ENCODE measurements around the gene RPL36AL. TPM values are rescaled to one million over a fixed set of nuclear protein-coding genes. Genes with fewer than 3 reads are reported as not detected.
"Not testable (repeated sequence)": the region's sequence is repeated elsewhere in the genome, so short reads cannot be mapped to it uniquely, and the experiment has no call there.

RPL36AL gene
- polyA plus RNA-seq, 1 of the 3 experiments (the other 2 are of a cell fraction), result 337 TPM

DNA sequence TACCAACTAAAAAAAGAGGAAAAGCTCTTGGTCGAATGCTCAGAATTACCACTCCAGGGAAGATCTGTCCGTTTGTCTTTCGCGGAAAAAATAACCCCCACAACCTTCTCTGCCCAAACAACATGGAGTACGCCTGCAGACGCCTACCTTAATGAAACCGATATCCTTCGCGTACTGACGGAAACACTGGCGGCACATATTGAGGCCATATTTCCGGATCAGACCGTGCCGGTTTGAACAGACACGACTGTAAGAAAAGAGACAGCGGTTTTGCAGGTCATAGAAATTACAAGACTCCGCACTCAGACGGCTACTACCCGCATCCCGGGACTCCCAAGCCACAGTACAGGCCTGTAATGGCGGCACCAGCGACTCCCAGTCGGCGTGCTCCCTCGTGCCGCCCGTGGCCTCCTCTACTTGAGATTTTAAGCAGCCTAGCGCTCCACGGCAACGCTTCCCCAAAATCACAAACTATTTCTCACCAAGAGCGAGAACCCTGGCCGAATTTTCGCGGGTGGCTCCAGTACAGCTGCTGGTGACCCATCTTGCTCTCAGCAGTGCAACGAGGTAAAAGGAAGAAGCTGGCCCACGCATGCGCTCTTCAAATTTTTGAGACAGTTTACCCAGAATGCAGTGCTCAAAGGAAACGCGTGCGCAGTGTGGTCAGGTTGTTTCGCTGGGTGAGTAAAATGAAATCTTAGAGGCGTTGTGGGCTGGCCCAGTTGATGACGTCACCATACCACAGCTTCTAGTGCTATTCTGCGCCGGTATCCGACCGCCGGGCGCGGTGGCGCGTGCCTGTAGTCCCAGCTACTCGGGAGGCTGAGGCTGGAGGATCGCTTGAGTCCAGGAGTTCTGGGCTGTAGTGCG is 34.4 kb downstream of the RPL36AL start, which contains the start of gene RPS29 (continued):
- no peak for TF ChIP-seq REST (IDR thresholded peaks at IDR 0.05; ENCODE audit: low read depth, low read length)

DNA sequence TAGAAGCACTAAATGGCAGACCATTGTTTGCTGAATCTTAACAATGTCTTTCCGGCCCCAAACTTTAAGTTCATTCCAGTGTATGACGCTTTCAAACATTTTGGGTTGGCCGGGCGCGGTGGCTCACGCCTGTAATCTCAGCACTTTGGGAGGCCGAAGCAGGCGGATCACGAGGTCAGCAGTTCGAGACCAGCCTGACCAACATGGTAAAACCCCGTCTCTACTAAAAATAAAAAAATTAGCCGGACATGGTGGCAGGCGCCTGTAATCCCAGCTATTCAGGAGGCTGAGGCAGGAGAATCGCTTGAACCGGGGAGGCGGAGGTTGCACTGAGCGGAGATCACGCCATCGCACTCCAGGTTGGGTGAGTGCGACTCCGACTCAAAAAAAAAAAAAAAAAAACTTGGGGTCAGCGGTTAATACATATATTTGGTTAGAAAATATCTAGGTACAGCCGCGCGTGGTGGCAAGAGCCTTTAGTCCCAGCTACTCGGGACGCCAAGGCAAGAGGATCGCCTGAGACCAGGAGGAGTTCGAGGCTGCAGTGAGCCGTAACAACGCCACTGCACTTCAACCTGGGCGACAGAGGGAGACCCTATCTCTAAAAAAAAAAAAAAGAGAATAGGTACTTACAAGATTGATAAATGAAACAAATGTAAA is 35.3 kb downstream of the RPL36AL start:
- 45% methylated on average over 31 of the region's 32 CpGs for WGBS (ENCODE audit: low lambda C conversion rate)
- Histone ChIP-seq H3F3A (replicated peaks; ENCODE audit: insufficient read depth) (peaks cover 26% of the 10 kb centered on the region), H3K9ac (peak overlapping the region; percentile 87), H4K20me1 (ENCODE audit: insufficient read depth) (peaks cover 49% of the 10 kb centered on the region), H3K4me2 (peak overlapping the region; percentile 81), H3K4me3 (ENCODE audit: low read depth in 2 of 2, low read length in 1 of 2) (peak overlapping the region; percentile 72 to 91), H3K27ac (ENCODE audit: low read depth in 2 of 2, low read length in 1 of 2) (peak overlapping the region in 1 of 2 experiments; percentile 82; a peak in 1 of 4 replicates), H3K36me3 (replicated peaks in 1 of 2; ENCODE audit: control insufficient read depth in 1 of 2, insufficient read depth in 2 of 2, low read length in 1 of 2) (peaks cover 24 to 33% of the 10 kb centered on the region in 2 experiments), H3K79me2 (ENCODE audit: insufficient read depth) (peaks cover 61% of the 10 kb centered on the region)
- H2AFZ ChIP-seq (ENCODE audit: low read depth); H3K9me2 ChIP-seq; DNase-seq; H3K27me3 ChIP-seq (ENCODE audit: insufficient read depth); H3K9me3 ChIP-seq; H3K4me1 ChIP-seq (ENCODE audit: control insufficient read depth in 1 of 2, insufficient read depth in 2 of 2, low read depth in 1 of 2, low read length in 1 of 2): not testable (repeated sequence)
- CTCF ChIA-PET, result interaction anchor here (1.7 to 3.8 kb wide), 2 partner anchors 12 to 123 kb away, joined by 6 to 51 read pairs; partner anchors contain the start of gene LRR1
- POLR2A ChIA-PET, result interaction anchor here (0.6 to 3.6 kb wide), 4 partner anchors 10 to 49 kb away, joined by 5 to 19 read pairs (median 7); partner anchors contain the start of gene LRR1

DNA sequence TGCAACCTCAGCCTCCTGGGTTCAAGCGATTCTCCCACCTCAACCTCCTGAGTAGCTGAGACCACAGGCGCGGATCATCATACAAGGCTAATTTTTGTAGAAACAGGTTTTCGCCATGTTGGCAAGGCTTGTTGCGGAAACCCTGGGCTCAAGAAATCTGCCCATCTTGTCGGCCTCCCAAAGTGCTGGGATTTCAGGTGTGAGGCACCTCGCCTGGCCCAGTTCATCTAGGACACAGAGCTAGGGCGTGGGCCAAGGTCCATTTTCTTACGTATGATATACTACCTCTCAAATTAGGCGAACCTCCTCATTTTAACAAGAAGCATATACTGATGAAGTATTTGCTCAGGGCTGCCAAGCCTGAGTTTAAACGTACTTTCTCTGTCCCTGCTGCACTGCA is 36.4 kb downstream of the RPL36AL start:
- Histone ChIP-seq H3K27me3 (ENCODE audit: insufficient read depth) (no peaks in the 10 kb centered on the region), H3K9me3 (no peaks in the 10 kb centered on the region), H3K79me2 (ENCODE audit: insufficient read depth) (peaks cover 70% of the 10 kb centered on the region), H4K20me1 (ENCODE audit: insufficient read depth) (peaks cover 59% of the 10 kb centered on the region), H3F3A (replicated peaks; ENCODE audit: insufficient read depth) (peaks cover 26% of the 10 kb centered on the region), H3K4me1 (ENCODE audit: control insufficient read depth in 1 of 2, insufficient read depth in 2 of 2, low read depth in 1 of 2, low read length in 1 of 2) (peaks cover 3 to 7% of the 10 kb centered on the region in 2 experiments; a peak in 1 of 4 replicates), H3K4me2 (peak overlapping the region; percentile 1; the same call in 1 of the 2 replicates), H3K27ac (ENCODE audit: low read depth in 2 of 2, low read length in 1 of 2) (no peak overlapping the region), H3K36me3 (replicated peaks in 1 of 2; ENCODE audit: control insufficient read depth in 1 of 2, insufficient read depth in 2 of 2, low read length in 1 of 2) (peaks cover 24 to 33% of the 10 kb centered on the region in 2 experiments), H3K9ac (no peak overlapping the region), H3K4me3 (ENCODE audit: low read depth in 2 of 2, low read length in 1 of 2) (no peak overlapping the region), H2AFZ (ENCODE audit: low read depth) (no peak overlapping the region), H3K9me2 (no peaks in the 10 kb centered on the region)
- ChIA-PET POLR2A (no interaction called here), CTCF (interaction anchor here (1.7 kb wide), 1 partner anchor 122 kb away, joined by 6 read pairs; no protein-coding TSS in a partner anchor)
- DNase-seq, result no peak
- 84% methylated on average over 9 of the region's 11 CpGs for WGBS (ENCODE audit: low lambda C conversion rate)
- TF ChIP-seq NFIC (IDR thresholded peaks at IDR 0.05; ENCODE audit: borderline replicate concordance) (no peak), MXI1 (IDR thresholded peaks at IDR 0.05; ENCODE audit: low read depth, low read length) (no peak), ELF1 (IDR thresholded peaks at IDR 0.05) (no peak), FOSL2 (IDR thresholded peaks at IDR 0.05; ENCODE audit: borderline replicate concordance, low read depth) (no peak), SMC3 (IDR thresholded peaks at IDR 0.05; ENCODE audit: low read depth, low read length) (no peak), POLR2AphosphoS5 (IDR thresholded peaks at IDR 0.05; ENCODE audit: low read depth, low read length) (no peak), RCOR1 (IDR thresholded peaks at IDR 0.05; ENCODE audit: low read length) (no peak), USF2 (IDR thresholded peaks at IDR 0.05; ENCODE audit: borderline replicate concordance, low read depth, low read length) (no peak), FOXM1 (IDR thresholded peaks at IDR 0.05; ENCODE audit: low read depth) (no peak), YY1 (IDR thresholded peaks at IDR 0.05; ENCODE audit: low read depth) (no peak)
- TF ChIP-seq, protein P1, sequence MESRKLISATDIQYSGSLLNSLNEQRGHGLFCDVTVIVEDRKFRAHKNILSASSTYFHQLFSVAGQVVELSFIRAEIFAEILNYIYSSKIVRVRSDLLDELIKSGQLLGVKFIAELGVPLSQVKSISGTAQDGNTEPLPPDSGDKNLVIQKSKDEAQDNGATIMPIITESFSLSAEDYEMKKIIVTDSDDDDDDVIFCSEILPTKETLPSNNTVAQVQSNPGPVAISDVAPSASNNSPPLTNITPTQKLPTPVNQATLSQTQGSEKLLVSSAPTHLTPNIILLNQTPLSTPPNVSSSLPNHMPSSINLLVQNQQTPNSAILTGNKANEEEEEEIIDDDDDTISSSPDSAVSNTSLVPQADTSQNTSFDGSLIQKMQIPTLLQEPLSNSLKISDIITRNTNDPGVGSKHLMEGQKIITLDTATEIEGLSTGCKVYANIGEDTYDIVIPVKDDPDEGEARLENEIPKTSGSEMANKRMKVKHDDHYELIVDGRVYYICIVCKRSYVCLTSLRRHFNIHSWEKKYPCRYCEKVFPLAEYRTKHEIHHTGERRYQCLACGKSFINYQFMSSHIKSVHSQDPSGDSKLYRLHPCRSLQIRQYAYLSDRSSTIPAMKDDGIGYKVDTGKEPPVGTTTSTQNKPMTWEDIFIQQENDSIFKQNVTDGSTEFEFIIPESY (IDR thresholded peaks at IDR 0.05; ENCODE audit: borderline replicate concordance, low read depth), result no peak
